ENCODE data around the gene TTC7B. TPM values are rescaled to one million over a fixed set of nuclear protein-coding genes. Genes with fewer than 3 reads are reported as not detected.

TTC7B gene
- total RNA-seq, 1 experiment from 2014 or later = 70.6 TPM

- RAD21 ChIA-PET (ENCODE audit: low non-redundant PET in 1 of 2, low total read pairs in 2 of 2, uncharacterized antibody in 2 of 2, unreplicated experiment in 2 of 2) = no interaction called here
- H3K27ac ChIP-seq (ENCODE audit: low read depth, low read length) = no peak overlapping the region
Observed at GRCh38 chr14:90600619-90601018, 215.6 kb downstream of the TTC7B start.

More at GRCh38 chr14:90600619-90601018, 215.6 kb downstream of the TTC7B start:
- H3K9me3 ChIP-seq (ENCODE audit: control insufficient read depth in 1 of 2, insufficient read depth in 1 of 2, low read depth in 1 of 2, low read length in 2 of 2) = no peaks in the 10 kb centered on the region
- TF ChIP-seq CEBPB (IDR thresholded peaks at IDR 0.05; ENCODE audit: low read depth) = no peak
- TF ChIP-seq ZNF274 (IDR thresholded peaks at IDR 0.05; ENCODE audit: low read depth, low read length) = no peak
- TF ChIP-seq ATF3 (IDR thresholded peaks at IDR 0.05) = no peak
- no peak for TF ChIP-seq EGR1 (IDR thresholded peaks at IDR 0.05; ENCODE audit: low read depth)
- no peak for TF ChIP-seq CBX3 (IDR thresholded peaks at IDR 0.05; ENCODE audit: low read depth)
- TF ChIP-seq SIN3A (IDR thresholded peaks at IDR 0.05; ENCODE audit: low read depth) = no peak
- TF ChIP-seq MAX (IDR thresholded peaks at IDR 0.05) = no peak
- TF ChIP-seq YY1 (IDR thresholded peaks at IDR 0.05; ENCODE audit: extremely low read depth, insufficient replicate concordance, low read depth, low read length) = no peak
- TF ChIP-seq REST (IDR thresholded peaks at IDR 0.05; ENCODE audit: low read depth) = no peak
- no peak overlapping the region for H3K9ac ChIP-seq (ENCODE audit: low read length)
- H4K20me1 ChIP-seq (ENCODE audit: insufficient read depth) = no peaks in the 10 kb centered on the region
- ATAC-seq = no peak
- no peaks in the 10 kb centered on the region for H3K9me2 ChIP-seq (ENCODE audit: insufficient read depth)
- no TSS peak for BruUV-seq (replicated peaks)
- no peaks in the 10 kb centered on the region for H3K27me3 ChIP-seq (ENCODE audit: insufficient read depth, low read length)
- CTCF ChIA-PET = interaction anchor here (1.1 kb wide), 1 partner anchor 299 kb away, joined by 3 read pairs; no protein-coding TSS in a partner anchor
- no peaks in the 10 kb centered on the region for H3K4me1 ChIP-seq (ENCODE audit: control insufficient read depth in 1 of 2, insufficient read depth in 2 of 2, low read length in 2 of 2)
- H2AFZ ChIP-seq (ENCODE audit: low read depth, low read length, poor library complexity, severe bottlenecking) = no peak overlapping the region
- intact Hi-C loops (cut with micrococcal nuclease) = no loop called here
- no peaks in the 10 kb centered on the region for H3K36me3 ChIP-seq (ENCODE audit: control insufficient read depth in 1 of 2, insufficient read depth in 2 of 2, low read length in 2 of 2)
- H3K79me2 ChIP-seq (ENCODE audit: insufficient read depth, low read length) = no peaks in the 10 kb centered on the region
- H3K4me2 ChIP-seq (ENCODE audit: low read length) = no peak overlapping the region
- POLR2A ChIA-PET = no interaction called here
- DNase-seq (ENCODE audit: low read depth, low spot score) = no peak
- no peak overlapping the region for H3K4me3 ChIP-seq (replicated peaks in 1 of 2; ENCODE audit: low read depth in 1 of 2, low read length in 2 of 2)
